HEK293 (cell line): ENCODE data around the gene AKT2.
A peak's percentile ranks its signal among the peaks of the same experiment; 100 is the strongest.

Source experiments
- CTCF ChIA-PET: fragments of 350-600 bp; formaldehyde crosslinking; extraction: SDS; loops from one replicate; lab custom pipeline; 2021; ENCODE audit warnings: antibody characterized with exemption; lab: Yijun Ruan, JAX
- POLR2A ChIA-PET: fragments of 300-600 bp; formaldehyde crosslinking; extraction: SDS; loops from one replicate; lab custom pipeline; 2020; ENCODE audit warnings: antibody characterized with exemption, inconsistent platforms; lab: Yijun Ruan, JAX
- H3K27ac ChIP-seq: fragments of 200-500 bp; sonication (Bioruptor generic); 2 replicates; pipeline ENCODE4 v1.5.1; 2014; ENCODE audit warnings: low read depth, low read length, control low read depth, inconsistent platforms; ENCODE audit errors: extremely low read depth
- H3K36me3 ChIP-seq, 2 experiments: fragments of 200-500 bp in 1 of 2; sonication (Bioruptor generic) in 1 of 2; 1 replicate in 1 of 2; 2 replicates in 1 of 2; pipeline ENCODE4 v1.5.1; 2014 to 2017; ENCODE audit warnings: inconsistent platforms in 2 of 2, low read length in 2 of 2; ENCODE audit not compliant: control insufficient read depth in 2 of 2, insufficient read depth in 1 of 2
- H3K4me1 ChIP-seq: fragments of 200-500 bp; sonication (Bioruptor generic); 2 replicates; pipeline ENCODE4 v1.5.1; 2014; ENCODE audit warnings: mild to moderate bottlenecking, low read length, inconsistent platforms; ENCODE audit not compliant: control insufficient read depth, insufficient read depth
- H3K4me3 ChIP-seq: 2 replicates; pipeline ENCODE4 v1.5.1; 2011; ENCODE audit warnings: low read depth, mild to moderate bottlenecking, control low read depth, low read length, moderate library complexity
- H3K9me3 ChIP-seq: fragments of 200-500 bp; sonication (Bioruptor generic); 2 replicates; pipeline ENCODE4 v1.5.1; 2014; ENCODE audit warnings: low read depth, low read length, inconsistent platforms; ENCODE audit not compliant: control insufficient read depth, insufficient read depth
- EGR2 ChIP-seq: fragments of 450-650 bp; formaldehyde crosslinking; IDR thresholded peaks from 2 replicates; pipeline ENCODE4 v1.5.1; 2016; ENCODE audit warnings: low read depth, missing biosample characterization, missing genetic modification characterization
- HIC1 ChIP-seq: fragments of 450-650 bp; formaldehyde crosslinking; IDR thresholded peaks from 2 replicates; pipeline ENCODE4 v1.5.1; 2016; ENCODE audit warnings: missing biosample characterization, missing genetic modification characterization
- KLF16 ChIP-seq: fragments of 450-650 bp; formaldehyde crosslinking; IDR thresholded peaks from 2 replicates; pipeline ENCODE4 v1.5.1; 2017; ENCODE audit warnings: missing biosample characterization, missing genetic modification characterization
- PBX3 ChIP-seq: sonication (generic); formaldehyde crosslinking; IDR thresholded peaks from 2 replicates; pipeline ENCODE4 v1.8.1; 2022; ENCODE audit warnings: mild to moderate bottlenecking, moderate library complexity, missing genetic modification reagents
- PRDM10 ChIP-seq: fragments of 450-650 bp; formaldehyde crosslinking; IDR thresholded peaks from 2 replicates; pipeline ENCODE4 v1.5.1; 2016; ENCODE audit warnings: missing biosample characterization, missing genetic modification characterization
- RBAK ChIP-seq: fragments of 450-650 bp; formaldehyde crosslinking; IDR thresholded peaks from 2 replicates; pipeline ENCODE4 v1.5.1; 2016; ENCODE audit warnings: missing biosample characterization, missing genetic modification characterization
- REPIN1 ChIP-seq: fragments of 450-650 bp; formaldehyde crosslinking; IDR thresholded peaks from 2 replicates; pipeline ENCODE4 v1.5.1; 2017; ENCODE audit warnings: missing biosample characterization, missing genetic modification characterization, low read depth
- SCRT2 ChIP-seq: fragments of 450-650 bp; formaldehyde crosslinking; IDR thresholded peaks from 2 replicates; pipeline ENCODE4 v1.5.1; 2016; ENCODE audit warnings: missing biosample characterization, missing genetic modification characterization
- YY1 ChIP-seq: fragments of 450-650 bp; formaldehyde crosslinking; IDR thresholded peaks from 2 replicates; pipeline ENCODE4 v1.5.1; 2018; ENCODE audit warnings: missing biosample characterization, missing genetic modification characterization
- ZBTB8A ChIP-seq: fragments of 450-650 bp; formaldehyde crosslinking; IDR thresholded peaks from 2 replicates; pipeline ENCODE4 v1.5.1; 2016; ENCODE audit warnings: missing biosample characterization, missing genetic modification characterization
- ZNF2 ChIP-seq: fragments of 450-650 bp; formaldehyde crosslinking; IDR thresholded peaks from 2 replicates; pipeline ENCODE4 v1.5.1; 2016; ENCODE audit warnings: missing biosample characterization, missing genetic modification characterization
- ZNF221 ChIP-seq: fragments of 450-650 bp; formaldehyde crosslinking; IDR thresholded peaks from 2 replicates; pipeline ENCODE4 v1.5.1; 2017; ENCODE audit warnings: missing biosample characterization, missing genetic modification characterization, borderline replicate concordance
- ZNF311 ChIP-seq: fragments of 450-650 bp; formaldehyde crosslinking; IDR thresholded peaks from 2 replicates; pipeline ENCODE4 v1.5.1; 2017; ENCODE audit warnings: missing biosample characterization, missing genetic modification characterization, borderline replicate concordance
- ZNF529 ChIP-seq: fragments of 450-650 bp; formaldehyde crosslinking; IDR thresholded peaks from 2 replicates; pipeline ENCODE4 v1.5.1; 2017; ENCODE audit warnings: missing genetic modification characterization, missing biosample characterization; ENCODE audit not compliant: insufficient replicate concordance
- ZNF560 ChIP-seq: fragments of 450-650 bp; formaldehyde crosslinking; IDR thresholded peaks from 2 replicates; pipeline ENCODE4 v1.5.1; 2017; ENCODE audit warnings: missing biosample characterization, missing genetic modification characterization, borderline replicate concordance
- ZNF600 ChIP-seq: fragments of 450-650 bp; formaldehyde crosslinking; IDR thresholded peaks from 2 replicates; pipeline ENCODE4 v1.5.1; 2016; ENCODE audit warnings: missing biosample characterization, missing genetic modification characterization
- ZNF623 ChIP-seq: fragments of 450-650 bp; formaldehyde crosslinking; IDR thresholded peaks from 2 replicates; pipeline ENCODE4 v1.5.1; 2016; ENCODE audit warnings: missing biosample characterization, missing genetic modification characterization
- ZNF664 ChIP-seq: fragments of 450-650 bp; formaldehyde crosslinking; IDR thresholded peaks from 2 replicates; pipeline ENCODE4 v1.5.1; 2016; ENCODE audit warnings: missing biosample characterization, missing genetic modification characterization
- ZNF707 ChIP-seq: fragments of 450-650 bp; formaldehyde crosslinking; IDR thresholded peaks from 2 replicates; pipeline ENCODE4 v1.5.1; 2016; ENCODE audit warnings: missing biosample characterization, missing genetic modification characterization
- ZNF76 ChIP-seq: fragments of 450-650 bp; formaldehyde crosslinking; IDR thresholded peaks from 2 replicates; pipeline ENCODE4; 2016; ENCODE audit warnings: low read depth, missing biosample characterization, missing genetic modification characterization, borderline replicate concordance
- ZNF791 ChIP-seq: fragments of 450-650 bp; formaldehyde crosslinking; IDR thresholded peaks from 2 replicates; pipeline ENCODE4 v1.5.1; 2016; ENCODE audit warnings: missing biosample characterization, missing genetic modification characterization
- ZSCAN30 ChIP-seq: fragments of 450-650 bp; IDR thresholded peaks from 2 replicates; pipeline ENCODE4 v1.5.1; 2018; ENCODE audit warnings: missing biosample characterization, mild to moderate bottlenecking, missing genetic modification characterization, moderate library complexity

Gene AKT2

GRCh38 chr19:40241125-40241808, 43.9 kb downstream of the AKT2 start:
- CTCF ChIA-PET: interaction anchor here (0.5 to 2.0 kb wide), 2 partner anchors 101 to 819 kb away, joined by 4 to 5 read pairs; no protein-coding TSS in a partner anchor
- POLR2A ChIA-PET: interaction anchor here (0.6 to 1.0 kb wide), 3 partner anchors 18 to 144 kb away, joined by 3 read pairs; no protein-coding TSS in a partner anchor
- TF ChIP-seq ZNF600 (peak; percentile 52; the same call in 1 of the 2 replicates), ZNF311 (tag by site-specific recombination) (no peak), ZNF560 (tag by site-specific recombination) (no peak)
- H3K4me1 ChIP-seq: 0 out of 2 replicates have a peak, but pooled peaks cover 2% of the 10 kb centered on the region
- no peak overlapping the region for H3K4me3 ChIP-seq
- peak overlapping the region; percentile 30; the same call in 1 of the 2 replicates for H3K27ac ChIP-seq
- H3K36me3 ChIP-seq: peaks cover 75 to 78% of the 10 kb centered on the region in 2 experiments
- H3K9me3 ChIP-seq: no peaks in the 10 kb centered on the region

GRCh38 chr19:40240332-40240731, 44.8 kb downstream of the AKT2 start:
- no peak overlapping the region for H3K4me3 ChIP-seq
- CTCF ChIA-PET: interaction anchor here (2.0 kb wide), 1 partner anchor 100 kb away, joined by 5 read pairs; no protein-coding TSS in a partner anchor
- TF ChIP-seq YY1: no peak
- TF ChIP-seq ZNF791 (tag by site-specific recombination): no peak
- 0 out of 2 replicates have a peak, but pooled peaks have one; percentile 58 for TF ChIP-seq SCRT2 (tag by site-specific recombination)
- TF ChIP-seq ZNF529 (tag by site-specific recombination): no peak
- no peak for TF ChIP-seq KLF16 (tag by site-specific recombination)
- no peak for TF ChIP-seq ZNF664 (tag by site-specific recombination)
- TF ChIP-seq ZNF221 (tag by site-specific recombination): no peak
- no peak for TF ChIP-seq PRDM10 (tag by site-specific recombination)
- POLR2A ChIA-PET: interaction anchor here (0.6 to 1.0 kb wide), 3 partner anchors 17 to 143 kb away, joined by 3 read pairs; no protein-coding TSS in a partner anchor
- 0 out of 2 replicates have a peak overlapping the region, but pooled peaks have one; percentile 31 for H3K27ac ChIP-seq
- H3K9me3 ChIP-seq: no peaks in the 10 kb centered on the region
- H3K4me1 ChIP-seq: 0 out of 2 replicates have a peak, but pooled peaks cover 2% of the 10 kb centered on the region
- peaks cover 75 to 82% of the 10 kb centered on the region in 2 experiments for H3K36me3 ChIP-seq

GRCh38 chr19:40239415-40240226, 45.5 kb downstream of the AKT2 start:
- Histone ChIP-seq H3K27ac (0 out of 2 replicates have a peak overlapping the region, but pooled peaks have one; percentile 31), H3K4me1 (no peaks in the 10 kb centered on the region), H3K4me3 (no peak overlapping the region), H3K9me3 (no peaks in the 10 kb centered on the region), H3K36me3 (peaks cover 79 to 83% of the 10 kb centered on the region in 2 experiments)
- CTCF ChIA-PET: interaction anchor here (0.6 to 2.0 kb wide), 2 partner anchors 100 to 179 kb away, joined by 3 to 5 read pairs; no protein-coding TSS in a partner anchor
- POLR2A ChIA-PET: no interaction called here
- no peak for TF ChIP-seq ZNF623 (tag by site-specific recombination)
- TF ChIP-seq RBAK: no peak
- TF ChIP-seq ZBTB8A (tag by site-specific recombination): no peak
- TF ChIP-seq PBX3 (CRISPR knock-in tag): no peak
- TF ChIP-seq EGR2 (tag by site-specific recombination): 0 out of 2 replicates have a peak, but pooled peaks have one; percentile 4
- no peak for TF ChIP-seq ZNF76
- TF ChIP-seq REPIN1: no peak
- TF ChIP-seq ZNF707 (tag by site-specific recombination): no peak
- no peak for TF ChIP-seq HIC1 (tag by site-specific recombination)
- TF ChIP-seq ZNF2 (tag by site-specific recombination): no peak
- TF ChIP-seq ZSCAN30 (tag by site-specific recombination): peak; percentile 97
